ENCODE measurements around the gene AMOT.

Gene AMOT

GRCh38 chrX:112735147-112735546 lies 105.5 kb downstream of the AMOT start:
- no peak for DNase-seq (ENCODE audit: low spot score)

- no peak for DNase-seq (ENCODE audit: low spot score)
These were observed 106.3 kb downstream of the AMOT start for GRCh38 chrX:112734290-112734689.

DNA sequence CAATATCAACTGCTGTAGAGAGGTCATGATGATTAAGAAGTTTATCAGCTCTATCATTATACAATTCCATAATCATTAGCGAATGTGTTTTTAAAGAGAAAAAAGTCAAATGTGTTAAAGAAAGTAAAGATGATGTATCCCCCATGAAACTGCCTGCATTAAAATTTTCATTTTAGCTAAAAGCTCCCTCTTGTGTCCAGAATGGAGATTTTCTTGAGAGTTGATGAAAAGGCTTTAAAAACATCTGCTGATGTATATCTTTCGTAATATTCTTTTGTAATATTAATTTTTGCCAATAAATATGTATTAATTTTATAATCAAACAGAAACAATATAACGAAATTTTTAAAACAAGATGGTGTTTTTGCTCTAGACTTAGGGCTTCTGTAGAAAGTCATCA lies 108.8 kb downstream of the AMOT start:
- peak; percentile 5 for DNase-seq (ENCODE audit: low spot score)
